ENCODE data around the gene CCDC122.

Gene CCDC122

GRCh38 chr13:43797159-43797558 is 82.4 kb downstream of the CCDC122 start:
- no peaks in the 10 kb centered on the region for H3K36me3 ChIP-seq (ENCODE audit: insufficient read depth, low read length)
- H3K9ac ChIP-seq (ENCODE audit: low read length): no peak overlapping the region
- H3K27me3 ChIP-seq (ENCODE audit: insufficient read depth, low read length): no peaks in the 10 kb centered on the region
- TF ChIP-seq EZH2 (IDR thresholded peaks at IDR 0.05; ENCODE audit: borderline replicate concordance, low read length) (no peak), CTCF (IDR thresholded peaks at IDR 0.05; ENCODE audit: low read length) (no peak)
- H3K27ac ChIP-seq (ENCODE audit: low read depth, low read length, poor library complexity, severe bottlenecking): no peak overlapping the region
- H3F3A ChIP-seq (ENCODE audit: insufficient read depth, low read length): no peaks in the 10 kb centered on the region
- H4K20me1 ChIP-seq (ENCODE audit: insufficient read depth, low read length): no peaks in the 10 kb centered on the region
- no peak overlapping the region for H3K4me3 ChIP-seq (ENCODE audit: low read depth, low read length, poor library complexity, severe bottlenecking)
- H2AFZ ChIP-seq (ENCODE audit: low read length): no peak overlapping the region
- no peaks in the 10 kb centered on the region for H3K9me2 ChIP-seq (ENCODE audit: low read depth, low read length)
- H3K9me3 ChIP-seq (ENCODE audit: low read length): no peaks in the 10 kb centered on the region
- H3K79me2 ChIP-seq (ENCODE audit: insufficient read depth, low read length): no peaks in the 10 kb centered on the region
- H3K4me1 ChIP-seq (ENCODE audit: insufficient read depth, low read length, severe bottlenecking): no peaks in the 10 kb centered on the region
- H3K4me2 ChIP-seq (ENCODE audit: low read length): no peak overlapping the region

DNA sequence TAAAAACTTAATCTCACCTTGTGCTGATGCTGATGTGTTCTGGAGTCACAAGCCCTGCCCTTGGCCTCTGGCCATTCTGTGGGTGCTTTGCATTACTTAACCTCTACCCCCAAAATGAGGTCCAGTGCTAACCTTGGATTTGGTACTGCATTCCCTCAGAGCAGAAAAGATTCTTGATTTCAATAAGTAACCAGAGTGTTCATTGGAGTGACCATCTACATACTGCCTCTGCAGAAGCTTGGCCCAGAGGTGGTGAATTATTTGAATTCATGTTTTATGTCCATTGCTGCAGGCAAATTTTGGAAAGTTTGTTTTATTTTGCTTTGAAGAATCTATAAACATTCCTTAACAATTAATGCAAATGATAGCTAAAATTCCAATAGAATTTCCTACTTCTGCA is 85.1 kb downstream of the CCDC122 start:
- no peaks in the 10 kb centered on the region for H3K36me3 ChIP-seq (ENCODE audit: insufficient read depth, low read length)
- H3K4me1 ChIP-seq (ENCODE audit: insufficient read depth, low read length, severe bottlenecking): no peaks in the 10 kb centered on the region
- H3K79me2 ChIP-seq (ENCODE audit: insufficient read depth, low read length): no peaks in the 10 kb centered on the region
- no peaks in the 10 kb centered on the region for H3K9me3 ChIP-seq (ENCODE audit: low read length)
- H4K20me1 ChIP-seq (ENCODE audit: insufficient read depth, low read length): no peaks in the 10 kb centered on the region
- no peak overlapping the region for H3K4me2 ChIP-seq (ENCODE audit: low read length)
- TF ChIP-seq CTCF (IDR thresholded peaks at IDR 0.05; ENCODE audit: low read length): no peak
- no peaks in the 10 kb centered on the region for H3K27me3 ChIP-seq (ENCODE audit: insufficient read depth, low read length)
- H3F3A ChIP-seq (ENCODE audit: insufficient read depth, low read length): no peaks in the 10 kb centered on the region
- H3K9ac ChIP-seq (ENCODE audit: low read length): no peak overlapping the region
- no peak overlapping the region for H3K4me3 ChIP-seq (ENCODE audit: low read depth, low read length, poor library complexity, severe bottlenecking)
- no peaks in the 10 kb centered on the region for H3K9me2 ChIP-seq (ENCODE audit: low read depth, low read length)
- no peak overlapping the region for H3K27ac ChIP-seq (ENCODE audit: low read depth, low read length, poor library complexity, severe bottlenecking)
- H2AFZ ChIP-seq (ENCODE audit: low read length): no peak overlapping the region

- no peak overlapping the region for H3K9ac ChIP-seq (ENCODE audit: low read length)
- H3K79me2 ChIP-seq (ENCODE audit: insufficient read depth, low read length): no peaks in the 10 kb centered on the region
- no peak overlapping the region for H3K4me2 ChIP-seq (ENCODE audit: low read length)
- H3K36me3 ChIP-seq (ENCODE audit: insufficient read depth, low read length): no peaks in the 10 kb centered on the region
- H2AFZ ChIP-seq (ENCODE audit: low read length): no peak overlapping the region
- no peaks in the 10 kb centered on the region for H3F3A ChIP-seq (ENCODE audit: insufficient read depth, low read length)
- TF ChIP-seq CTCF (IDR thresholded peaks at IDR 0.05; ENCODE audit: low read length): no peak
- TF ChIP-seq EZH2 (IDR thresholded peaks at IDR 0.05; ENCODE audit: borderline replicate concordance, low read length): no peak
- no peaks in the 10 kb centered on the region for H3K9me2 ChIP-seq (ENCODE audit: low read depth, low read length)
- H3K4me3 ChIP-seq (ENCODE audit: low read depth, low read length, poor library complexity, severe bottlenecking): no peak overlapping the region
- H3K9me3 ChIP-seq (ENCODE audit: low read length): no peaks in the 10 kb centered on the region
- no peak overlapping the region for H3K27ac ChIP-seq (ENCODE audit: low read depth, low read length, poor library complexity, severe bottlenecking)
- H4K20me1 ChIP-seq (ENCODE audit: insufficient read depth, low read length): no peaks in the 10 kb centered on the region
- H3K4me1 ChIP-seq (ENCODE audit: insufficient read depth, low read length, severe bottlenecking): no peaks in the 10 kb centered on the region
- H3K27me3 ChIP-seq (ENCODE audit: insufficient read depth, low read length): no peaks in the 10 kb centered on the region
These were observed 87.3 kb downstream of the CCDC122 start for GRCh38 chr13:43792076-43792881.

Data from OCI-LY1 (cell line).